HUES64 (cell line): ENCODE results near the gene TESMIN.

ENCODE experiments used
- H3K27ac ChIP-seq: 2 replicates; pipeline ENCODE4 v1.7.0; 2013; ENCODE audit warnings: low read depth, low read length, inconsistent platforms
- H3K27me3 ChIP-seq: 2 replicates; pipeline ENCODE4 v1.6.1; 2013; ENCODE audit warnings: mild to moderate bottlenecking, low read length; ENCODE audit not compliant: insufficient read depth
- H3K36me3 ChIP-seq: 2 replicates; pipeline ENCODE4 v1.6.1; 2013; ENCODE audit warnings: mild to moderate bottlenecking, low read length; ENCODE audit not compliant: insufficient read depth
- H3K4me1 ChIP-seq: 2 replicates; pipeline ENCODE4 v1.6.1; 2013; ENCODE audit warnings: mild to moderate bottlenecking, low read length, moderate library complexity; ENCODE audit not compliant: insufficient read depth
- H3K4me3 ChIP-seq: 2 replicates; pipeline ENCODE4 v1.5.1; 2013; ENCODE audit warnings: mild to moderate bottlenecking, low read length, moderate library complexity
- H3K9ac ChIP-seq: 2 replicates; pipeline ENCODE4 v1.6.1; 2013; ENCODE audit warnings: mild to moderate bottlenecking, low read depth, low read length
- H3K9me3 ChIP-seq: 2 replicates; pipeline ENCODE4 v1.6.1; 2013; ENCODE audit warnings: low read depth, low read length; ENCODE audit not compliant: insufficient read depth
- WGBS: fragments of 150-250, 120-280 bp; methylation state at CpG from one replicate; pipeline ENCODE4 v1.1.7; 2013; ENCODE audit warnings: missing lambda C conversion rate; 5-methylcytosine and 5-hydroxymethylcytosine counted together

The TESMIN gene

DNA sequence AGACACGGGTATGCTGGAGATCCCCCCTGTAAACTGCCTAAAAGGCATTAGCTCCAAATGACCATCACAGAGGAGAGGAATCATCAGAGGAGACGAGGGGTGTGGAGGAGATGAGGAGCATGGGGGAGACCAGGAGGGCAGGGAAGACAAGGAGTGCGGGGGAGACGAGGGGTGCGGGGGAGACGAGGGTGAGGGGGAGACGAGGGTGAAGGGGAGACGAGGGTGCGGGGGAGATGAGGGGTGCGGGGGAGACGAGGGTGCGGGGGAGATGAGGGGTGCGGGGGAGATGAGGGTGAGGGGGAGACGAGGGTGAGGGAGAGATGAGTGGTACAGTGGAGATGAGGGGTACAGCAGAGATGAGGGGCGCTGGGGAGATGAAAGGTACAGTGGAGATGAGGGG is 84.5 kb downstream of the TESMIN start:
- WGBS, result 62% methylated on average over 4 of the region's 15 CpGs
- 0 out of 2 replicates have a peak, but pooled peaks cover 5% of the 10 kb centered on the region for H3K9me3 ChIP-seq
- H3K4me3 ChIP-seq, result no peak overlapping the region
- no peaks in the 10 kb centered on the region for H3K27me3 ChIP-seq
- no peak overlapping the region for H3K27ac ChIP-seq
- no peak overlapping the region for H3K9ac ChIP-seq
- H3K4me1 ChIP-seq, result no peaks in the 10 kb centered on the region
- H3K36me3 ChIP-seq, result no peaks in the 10 kb centered on the region

DNA sequence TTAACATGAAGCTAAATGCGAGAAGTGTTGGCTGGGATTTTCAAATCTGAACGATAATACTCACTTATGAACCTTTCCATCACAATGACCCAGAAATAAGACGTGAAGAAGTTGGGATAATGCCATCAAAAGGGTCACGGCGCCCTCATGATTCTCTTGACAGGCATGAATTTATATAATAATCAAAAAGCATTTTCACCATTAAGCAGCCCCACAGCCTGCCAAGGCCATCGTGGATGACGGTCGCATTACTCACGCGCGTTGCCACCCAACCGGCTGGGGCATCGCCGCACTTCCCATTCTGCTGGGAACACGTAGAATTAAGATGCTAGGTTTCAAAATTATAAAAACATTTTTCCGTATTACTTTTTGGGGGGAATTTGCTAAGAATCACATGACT is 85.9 kb downstream of the TESMIN start:
- no peaks in the 10 kb centered on the region for H3K4me1 ChIP-seq
- no peaks in the 10 kb centered on the region for H3K36me3 ChIP-seq
- H3K27ac ChIP-seq, result no peak overlapping the region
- no peak overlapping the region for H3K9ac ChIP-seq
- no peaks in the 10 kb centered on the region for H3K27me3 ChIP-seq
- H3K9me3 ChIP-seq, result 0 out of 2 replicates have a peak, but pooled peaks cover 5% of the 10 kb centered on the region
- WGBS, result 95% methylated on average over 14 of the region's 16 CpGs
- no peak overlapping the region for H3K4me3 ChIP-seq

DNA sequence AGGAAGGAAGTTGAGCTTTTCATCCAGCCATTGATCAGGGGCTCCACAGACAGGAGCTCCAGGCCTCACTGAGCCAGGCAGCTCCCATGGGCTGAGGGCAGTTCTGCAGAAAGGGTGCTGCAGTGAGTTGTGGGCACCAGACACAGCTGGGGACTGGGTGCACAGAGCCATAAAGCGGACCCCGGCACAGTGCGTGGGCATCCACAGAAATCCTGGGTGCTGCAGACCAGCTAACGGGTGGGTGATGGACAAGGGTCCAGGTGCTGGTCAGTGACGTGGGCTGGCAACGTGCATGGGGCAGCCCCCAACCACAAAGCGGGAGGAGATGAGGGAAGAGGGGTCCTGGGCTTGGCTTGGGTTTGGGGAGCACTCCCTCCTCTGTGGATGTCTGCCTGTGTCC is 86.4 kb downstream of the TESMIN start:
- H3K4me3 ChIP-seq, result no peak overlapping the region
- no peaks in the 10 kb centered on the region for H3K4me1 ChIP-seq
- H3K27me3 ChIP-seq, result no peaks in the 10 kb centered on the region
- H3K27ac ChIP-seq, result no peak overlapping the region
- 94% methylated on average over 6 of the region's 7 CpGs for WGBS
- H3K9ac ChIP-seq, result no peak overlapping the region
- H3K9me3 ChIP-seq, result 0 out of 2 replicates have a peak, but pooled peaks cover 5% of the 10 kb centered on the region
- H3K36me3 ChIP-seq, result no peaks in the 10 kb centered on the region

DNA sequence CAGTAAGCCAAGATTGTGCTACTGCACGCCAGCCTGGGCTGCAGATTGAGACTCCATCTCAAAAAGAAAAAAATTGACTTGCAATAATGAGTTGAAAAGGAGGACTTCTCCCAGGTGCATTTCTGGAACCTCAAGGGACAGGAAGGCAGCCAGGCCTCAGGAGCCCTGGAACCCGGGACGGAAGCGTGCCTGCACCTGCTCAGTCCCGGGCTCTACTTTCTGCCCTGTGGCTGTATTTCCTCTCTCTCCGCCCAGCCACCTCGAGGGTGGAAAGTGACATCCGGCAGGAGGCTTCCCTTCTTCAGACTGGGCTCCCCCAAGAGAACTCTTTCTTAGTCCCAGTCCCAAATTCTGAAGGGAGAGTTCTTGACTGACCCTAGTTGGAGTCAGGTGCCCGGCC is 87.2 kb downstream of the TESMIN start:
- no peaks in the 10 kb centered on the region for H3K4me1 ChIP-seq
- H3K27me3 ChIP-seq, result no peaks in the 10 kb centered on the region
- no peak overlapping the region for H3K9ac ChIP-seq
- no peaks in the 10 kb centered on the region for H3K36me3 ChIP-seq
- 0 out of 2 replicates have a peak, but pooled peaks cover 5% of the 10 kb centered on the region for H3K9me3 ChIP-seq
- no peak overlapping the region for H3K27ac ChIP-seq
- 96% methylated on average over 9 of the region's 9 CpGs for WGBS
- no peak overlapping the region for H3K4me3 ChIP-seq

DNA sequence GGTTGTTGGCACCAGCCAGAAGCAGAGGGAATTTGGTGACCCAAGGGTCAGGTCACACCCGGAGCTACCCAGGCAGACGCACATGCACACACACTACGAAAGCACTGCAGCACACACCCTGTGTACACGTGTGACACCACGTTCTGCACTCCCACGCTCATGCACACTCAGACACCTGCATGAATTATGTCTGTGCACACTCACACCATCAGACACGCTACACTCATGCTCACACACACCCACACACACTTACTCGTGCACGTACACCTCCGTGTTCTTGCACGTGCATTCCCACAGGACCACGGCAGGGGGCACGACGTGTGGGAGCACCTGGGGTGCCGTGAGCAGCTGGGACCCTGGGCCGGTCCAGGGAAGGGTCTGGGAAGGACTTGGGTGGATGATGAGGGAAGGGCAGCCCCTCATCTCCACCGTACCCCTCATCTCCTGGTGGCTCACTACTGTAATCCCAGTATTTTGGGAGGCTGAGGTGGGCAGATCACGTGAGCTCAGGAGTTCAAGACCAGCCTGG is 87.8 kb downstream of the TESMIN start:
- WGBS, result 93% methylated on average over 18 of the region's 18 CpGs
- Histone ChIP-seq H3K4me1 (no peaks in the 10 kb centered on the region), H3K36me3 (no peaks in the 10 kb centered on the region), H3K27me3 (no peaks in the 10 kb centered on the region), H3K4me3 (no peak overlapping the region), H3K9ac (no peak overlapping the region), H3K9me3 (0 out of 2 replicates have a peak, but pooled peaks cover 5% of the 10 kb centered on the region), H3K27ac (no peak overlapping the region)

DNA sequence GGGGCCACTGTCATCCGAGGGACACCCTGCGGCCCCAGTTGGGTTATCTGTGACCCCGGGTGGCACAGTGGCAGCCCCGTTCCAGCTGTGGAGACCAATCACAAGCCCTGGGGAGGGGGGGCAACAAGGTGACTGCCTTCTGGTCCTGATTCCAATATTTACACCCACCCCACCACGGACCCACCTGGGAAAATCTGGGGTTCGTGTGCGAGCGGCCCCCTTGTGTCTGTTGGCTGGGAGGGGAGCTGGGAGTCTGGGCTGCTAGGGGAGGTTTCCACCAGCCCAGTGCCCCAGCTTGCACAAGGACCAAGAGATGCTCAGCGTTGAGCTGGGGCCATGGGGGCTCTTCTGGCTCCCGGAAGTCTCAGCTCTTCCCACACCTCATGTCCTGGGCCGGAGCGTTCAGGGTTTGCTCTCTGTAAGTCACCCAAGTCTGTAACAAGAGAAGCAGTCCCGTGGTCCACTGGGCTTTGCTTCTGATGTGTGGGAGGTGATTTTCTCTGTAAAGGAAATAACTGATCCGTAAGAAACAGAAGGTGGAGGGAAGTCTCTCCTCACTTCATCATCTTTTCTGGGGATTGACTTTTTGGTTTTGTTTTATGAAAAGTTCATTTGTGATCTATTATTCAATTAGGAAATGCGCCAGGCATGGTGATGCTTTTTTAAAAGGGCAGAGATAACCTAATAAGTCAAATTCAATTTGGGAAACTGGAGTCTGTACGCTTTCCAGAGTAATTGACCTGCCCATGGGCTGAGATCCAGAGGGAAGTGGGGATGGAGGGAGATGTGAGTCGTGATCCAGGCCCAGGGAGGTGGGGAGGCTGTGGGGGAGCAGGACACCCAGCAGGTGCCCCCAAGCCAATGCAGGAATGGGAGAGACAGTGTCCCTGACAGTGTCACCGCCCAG is 89.4 kb downstream of the TESMIN start:
- Histone ChIP-seq H3K27me3 (no peaks in the 10 kb centered on the region), H3K4me1 (no peaks in the 10 kb centered on the region)
- WGBS, result 84% methylated on average over 18 of the region's 18 CpGs

DNA sequence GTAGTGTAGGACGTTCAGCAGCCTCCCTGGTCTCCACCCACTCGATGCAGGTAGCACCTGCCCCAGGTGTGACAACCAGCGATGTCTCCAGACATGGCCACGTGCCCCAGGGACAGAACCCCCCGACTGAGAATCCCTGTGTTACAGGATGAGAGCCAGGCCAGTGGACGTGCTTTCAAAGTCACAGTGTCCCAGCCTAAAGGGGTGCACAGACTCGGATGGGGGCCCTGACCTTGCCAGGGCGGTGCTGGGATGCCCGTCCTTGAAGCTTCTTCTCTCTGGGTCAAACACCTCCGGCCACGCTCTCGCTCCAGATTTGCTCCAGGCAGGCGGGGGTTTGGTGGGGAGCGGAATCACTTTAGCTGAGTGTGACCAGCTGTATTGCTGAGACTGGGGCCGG is 90.3 kb downstream of the TESMIN start:
- 0 out of 2 replicates have a peak, but pooled peaks cover 5% of the 10 kb centered on the region for H3K9me3 ChIP-seq
- WGBS, result 88% methylated on average over 15 of the region's 15 CpGs
- H3K27me3 ChIP-seq, result no peaks in the 10 kb centered on the region
- H3K4me1 ChIP-seq, result no peaks in the 10 kb centered on the region
- H3K4me3 ChIP-seq, result no peak overlapping the region
- no peak overlapping the region for H3K9ac ChIP-seq
- H3K27ac ChIP-seq, result no peak overlapping the region
- H3K36me3 ChIP-seq, result no peaks in the 10 kb centered on the region

More for the DNA sequence above, 89.4 kb downstream of the TESMIN start:
- Histone ChIP-seq H3K27ac (no peak overlapping the region), H3K9me3 (0 out of 2 replicates have a peak, but pooled peaks cover 5% of the 10 kb centered on the region), H3K9ac (no peak overlapping the region), H3K36me3 (no peaks in the 10 kb centered on the region), H3K4me3 (no peak overlapping the region)

DNA sequence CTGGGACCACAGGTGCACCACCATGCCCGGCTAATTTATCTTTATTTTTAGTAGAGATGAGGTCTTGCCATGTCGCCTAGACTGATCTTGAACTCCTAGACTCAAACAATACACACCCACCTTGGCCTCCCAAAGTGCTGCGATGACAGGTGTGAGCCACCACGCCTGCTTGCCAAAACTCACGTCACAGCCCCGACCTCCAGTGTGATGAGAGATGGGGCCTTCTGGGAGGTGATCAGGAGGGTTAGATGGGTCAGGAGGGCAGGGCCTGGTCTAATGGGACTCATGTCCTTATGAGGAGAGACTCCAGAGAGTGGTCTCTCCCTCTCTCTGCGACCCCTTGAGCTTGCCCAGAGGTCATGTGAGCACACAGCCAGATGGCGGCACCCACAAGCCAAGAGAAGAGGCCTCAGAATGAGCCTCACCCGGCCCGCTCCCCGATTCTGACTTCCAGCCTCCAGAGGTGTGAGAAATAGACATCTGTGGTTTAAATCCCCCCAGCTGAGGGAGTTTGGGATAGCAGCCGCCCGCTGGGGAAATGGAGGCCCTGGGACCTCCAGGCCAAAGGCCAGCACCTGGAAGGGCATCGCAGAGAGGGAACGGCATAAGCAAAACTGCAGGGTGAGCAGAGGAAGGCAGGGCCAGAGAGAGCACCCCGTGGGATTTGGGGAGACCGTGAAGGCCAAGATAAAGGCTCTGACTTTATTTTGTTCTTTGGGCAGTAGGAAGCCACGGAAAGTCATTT is 91.1 kb downstream of the TESMIN start:
- Histone ChIP-seq H3K27ac (no peak overlapping the region), H3K4me1 (no peaks in the 10 kb centered on the region), H3K36me3 (no peaks in the 10 kb centered on the region), H3K4me3 (no peak overlapping the region), H3K27me3 (no peaks in the 10 kb centered on the region), H3K9me3 (0 out of 2 replicates have a peak, but pooled peaks cover 5% of the 10 kb centered on the region), H3K9ac (no peak overlapping the region)
- WGBS, result 92% methylated on average over 18 of the region's 18 CpGs

DNA sequence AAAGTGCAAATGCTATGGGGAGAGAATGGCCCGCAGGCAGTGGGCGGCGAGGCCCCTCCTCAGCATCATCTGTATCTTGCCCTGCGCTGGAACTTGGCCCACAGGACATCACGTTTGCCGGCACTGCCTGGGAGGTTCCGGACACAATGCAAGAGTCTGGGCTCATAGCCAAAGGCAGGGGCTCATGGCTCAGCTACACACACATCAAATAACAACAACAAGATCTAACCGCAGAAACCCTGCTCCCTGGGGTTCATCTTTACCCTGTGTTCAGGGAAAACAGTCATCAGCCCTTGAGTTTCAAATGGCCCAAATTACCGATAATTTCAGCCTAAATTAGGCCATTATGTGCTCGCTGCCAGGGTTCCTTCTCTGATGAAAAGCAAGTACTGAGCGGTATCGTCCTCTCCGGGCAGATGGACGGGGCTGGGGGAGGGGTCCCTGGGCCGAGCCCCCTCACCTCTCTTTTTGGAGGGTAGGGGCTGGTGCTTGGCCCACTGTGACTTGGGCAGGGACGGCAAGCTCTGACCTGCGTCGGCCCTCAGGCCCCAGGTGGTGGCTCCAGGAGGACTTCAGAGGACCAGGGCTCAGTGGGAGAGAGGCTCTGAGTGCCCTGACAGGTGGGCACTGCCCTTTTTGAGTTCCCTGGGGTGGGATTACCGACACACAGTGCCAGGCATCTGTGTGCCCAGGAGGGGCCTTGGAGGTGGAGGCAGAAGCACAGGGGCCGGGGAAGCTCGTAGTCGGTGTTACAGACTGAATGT is 92.0 kb downstream of the TESMIN start:
- Histone ChIP-seq H3K4me1 (no peaks in the 10 kb centered on the region), H3K27me3 (no peaks in the 10 kb centered on the region), H3K9me3 (peaks cover 9% of the 10 kb centered on the region; the same call in 1 of the 2 replicates), H3K4me3 (no peak overlapping the region), H3K9ac (no peak overlapping the region), H3K36me3 (no peaks in the 10 kb centered on the region), H3K27ac (no peak overlapping the region)
- 89% methylated on average over 22 of the region's 22 CpGs for WGBS

DNA sequence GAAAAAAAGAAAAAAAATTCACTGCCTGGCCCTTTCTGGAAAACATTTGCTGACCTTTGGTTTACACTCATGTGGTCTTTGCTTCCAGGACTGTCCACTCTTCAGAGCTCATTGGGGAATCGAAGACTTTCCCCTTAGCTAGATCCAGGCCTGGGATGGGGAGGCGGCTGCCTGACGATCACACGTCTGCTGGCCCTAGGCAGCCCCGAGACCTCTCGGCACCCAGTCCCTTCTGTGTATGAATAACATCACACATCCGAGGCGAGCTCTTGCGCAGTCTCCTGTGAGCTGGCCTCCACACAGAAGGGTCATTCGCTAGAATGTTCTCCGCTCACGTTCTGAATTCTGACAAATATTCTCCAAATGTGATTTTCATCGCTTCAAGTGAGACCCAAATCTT is 92.7 kb downstream of the TESMIN start:
- H3K27me3 ChIP-seq, result no peaks in the 10 kb centered on the region
- no peak overlapping the region for H3K9ac ChIP-seq
- no peak overlapping the region for H3K27ac ChIP-seq
- H3K4me3 ChIP-seq, result no peak overlapping the region
- H3K4me1 ChIP-seq, result no peaks in the 10 kb centered on the region
- peaks cover 9% of the 10 kb centered on the region; the same call in 1 of the 2 replicates for H3K9me3 ChIP-seq
- no peaks in the 10 kb centered on the region for H3K36me3 ChIP-seq
- WGBS, result 95% methylated on average over 13 of the region's 13 CpGs
